DND-41 (cell line): ENCODE results near the gene C19orf33.

Experiments
- CTCF ChIP-seq: IDR thresholded peaks from 2 replicates; pipeline ENCODE4 v1.5.1; 2012; ENCODE audit warnings: borderline replicate concordance, low read length, moderate library complexity, mild to moderate bottlenecking; ENCODE audit not compliant: poor library complexity, severe bottlenecking; ENCODE audit errors: extremely low read depth
- EZH2 ChIP-seq: IDR thresholded peaks from 3 replicates; pipeline ENCODE4 v1.6.1; 2012; ENCODE audit warnings: borderline replicate concordance, low read depth, mild to moderate bottlenecking, moderate library complexity, low read length, inconsistent platforms; ENCODE audit not compliant: severe bottlenecking

GRCh38 chr19:38352611-38353010 lies 48.6 kb downstream of the C19orf33 start:
- TF ChIP-seq CTCF (no peak), EZH2 (no peak)
